HG03342 (cell line): ENCODE results near the gene LPAR1.

Source experiments
- ATAC-seq: cut with Tn5 transposase; IDR thresholded peaks from one replicate; pipeline ENCODE4 v1.9.1; 2021; ENCODE audit warnings: mild to moderate bottlenecking, moderate library complexity; ENCODE audit not compliant: unreplicated experiment

Gene LPAR1

DNA sequence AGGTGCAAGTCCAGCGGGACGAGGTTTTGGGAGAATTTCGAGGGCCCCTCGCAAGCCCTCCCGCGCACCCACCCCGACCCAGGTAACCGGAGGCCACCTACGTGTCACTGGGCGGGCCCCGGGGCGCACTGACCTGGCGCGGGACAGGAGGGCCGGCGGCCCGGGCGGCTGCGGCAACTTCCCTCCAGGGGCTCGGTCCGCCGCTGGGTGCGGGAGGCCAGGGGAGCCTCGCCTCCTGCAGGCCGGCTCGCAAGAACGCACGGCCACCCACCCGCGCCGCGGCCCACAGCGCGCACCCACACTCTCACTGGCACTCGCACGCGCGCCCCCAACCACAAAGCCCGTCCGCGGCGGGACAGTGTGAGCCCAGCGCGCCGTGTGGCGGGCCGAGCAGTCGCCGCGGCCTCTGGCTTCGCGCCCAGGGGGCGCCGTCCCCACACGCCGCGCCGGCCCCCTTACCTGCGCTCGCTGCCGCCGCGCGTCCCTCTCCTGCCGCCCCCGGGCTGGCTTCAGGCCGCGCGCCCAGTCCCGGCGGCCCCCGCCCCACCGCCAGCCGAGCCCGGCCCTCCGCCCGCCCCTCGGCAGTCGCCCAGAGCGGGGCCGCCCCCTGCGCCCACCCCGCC, 451 bp downstream of the LPAR1 start:
- ATAC-seq: no peak

DNA sequence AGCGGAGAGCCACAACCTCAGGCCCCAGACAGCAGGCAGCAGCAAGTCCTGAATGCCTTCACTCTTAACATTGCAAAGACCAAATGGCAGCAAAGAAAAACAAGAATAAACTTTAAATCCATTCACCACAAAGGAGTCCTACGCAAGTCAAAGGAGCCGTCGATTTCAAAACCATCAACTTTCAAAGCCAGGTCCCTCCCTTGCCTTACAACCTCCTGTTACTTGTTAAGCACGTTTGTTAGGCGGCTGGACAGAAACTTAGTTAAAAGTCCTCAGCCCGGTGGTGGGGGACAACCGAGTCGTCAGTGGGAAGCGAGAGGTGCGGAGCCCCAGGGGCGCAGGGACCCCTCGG, 938 bp downstream of the LPAR1 start:
- no peak for ATAC-seq

DNA sequence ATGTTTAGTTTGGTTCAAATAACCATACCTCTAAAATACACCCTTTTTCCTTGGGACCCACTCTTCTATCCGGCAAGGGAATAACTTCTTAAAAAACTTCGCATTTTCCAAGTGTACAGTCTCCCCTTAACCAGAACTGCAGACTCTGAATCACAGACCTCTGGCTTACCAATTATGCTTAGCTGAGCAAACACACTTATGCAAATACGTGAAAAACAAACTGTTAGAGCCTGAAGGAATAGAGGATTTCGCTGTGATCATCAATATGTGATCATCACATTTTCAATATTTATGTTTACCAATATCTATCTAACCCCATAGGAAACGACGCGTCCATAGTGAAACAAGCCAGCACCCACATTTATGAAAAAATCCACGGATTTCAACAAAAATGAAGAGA, 1.3 kb downstream of the LPAR1 start:
- no peak for ATAC-seq

DNA sequence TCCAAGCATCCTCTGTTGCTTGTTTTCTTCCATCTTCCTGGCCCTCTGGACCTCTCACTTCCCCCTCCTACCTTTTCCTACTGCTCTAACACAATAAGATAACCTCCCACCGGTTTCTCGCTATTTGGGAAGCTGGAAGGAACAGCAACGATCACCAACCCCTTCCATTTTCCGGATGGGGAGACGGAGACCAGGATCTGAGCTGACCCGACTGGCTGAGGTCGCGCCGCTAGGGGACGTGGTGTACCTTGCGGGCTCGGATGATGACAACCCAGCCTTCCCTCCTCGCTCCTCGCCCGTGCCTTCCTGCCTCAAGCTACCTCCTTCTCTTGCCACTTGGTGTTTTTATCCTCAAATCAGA, 1.9 kb downstream of the LPAR1 start:
- no peak for ATAC-seq

DNA sequence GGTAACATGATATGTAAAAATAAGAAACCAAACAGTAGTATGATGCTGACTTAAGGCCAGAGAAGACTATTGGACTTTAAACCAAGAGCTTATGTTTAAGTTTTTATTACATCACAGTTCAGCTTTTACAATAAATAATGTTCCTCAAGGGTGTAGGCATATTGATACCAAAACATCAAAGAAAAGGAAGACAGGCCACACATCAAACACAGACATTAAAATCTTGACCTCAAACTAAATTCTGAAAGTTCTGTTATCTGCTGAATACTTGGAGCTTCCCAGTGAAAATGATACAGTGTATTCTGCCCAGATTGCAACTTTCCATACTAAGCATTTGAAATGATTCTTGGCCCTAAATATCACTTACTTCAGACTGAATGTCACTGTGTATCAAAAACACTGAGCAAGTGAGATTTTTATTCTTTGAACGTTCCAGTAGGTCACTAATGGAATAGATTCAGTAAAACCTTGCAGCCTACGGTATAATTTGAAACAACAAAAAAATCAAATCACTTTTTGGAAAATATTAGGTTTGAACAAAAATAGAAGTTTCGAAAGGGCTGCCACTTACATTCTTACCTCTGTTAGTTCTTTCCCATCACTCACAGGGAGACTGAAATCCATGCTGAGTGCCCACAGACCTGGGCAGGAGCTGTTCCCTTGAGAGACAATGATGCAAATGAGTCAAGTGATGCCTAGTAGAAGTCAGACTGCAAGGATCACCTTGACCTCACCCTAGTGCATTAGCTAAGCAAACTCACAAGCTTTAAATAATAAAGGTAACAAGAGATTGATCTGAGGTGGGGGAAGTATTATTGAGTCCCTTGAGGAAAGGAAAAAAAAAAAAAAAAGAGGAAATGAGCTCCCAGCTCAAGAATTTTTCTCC, 2.5 kb downstream of the LPAR1 start:
- no peak for ATAC-seq

DNA sequence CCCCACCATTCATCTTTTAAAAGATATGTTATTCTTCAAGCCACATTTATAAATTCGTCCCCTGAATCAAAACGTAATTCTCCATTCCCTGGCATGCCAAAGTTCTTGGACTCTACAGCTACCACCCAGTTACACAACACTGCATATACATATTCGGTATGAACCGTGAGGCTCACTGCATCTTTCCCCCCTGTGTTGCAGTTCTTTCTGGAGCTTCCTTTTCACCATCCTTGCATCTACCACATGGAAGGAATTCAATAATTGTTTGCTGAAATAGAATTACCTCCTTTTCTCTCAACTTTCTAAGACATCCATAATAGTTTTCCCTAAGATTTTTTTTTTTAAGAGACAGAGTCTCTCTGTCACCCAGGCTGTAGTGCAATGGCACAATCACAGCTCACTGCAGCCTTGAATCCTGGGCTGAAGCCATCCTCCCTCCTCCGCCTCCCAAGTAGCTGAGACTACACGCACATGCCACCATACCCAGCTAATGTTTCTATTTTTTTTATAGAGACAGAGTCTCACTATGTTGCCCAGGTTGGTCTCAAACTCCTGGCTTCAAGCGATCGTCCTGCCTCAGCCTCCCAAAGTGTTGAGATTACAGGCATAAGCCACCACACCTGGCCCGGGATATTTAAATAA, 3.3 kb downstream of the LPAR1 start:
- no peak for ATAC-seq

DNA sequence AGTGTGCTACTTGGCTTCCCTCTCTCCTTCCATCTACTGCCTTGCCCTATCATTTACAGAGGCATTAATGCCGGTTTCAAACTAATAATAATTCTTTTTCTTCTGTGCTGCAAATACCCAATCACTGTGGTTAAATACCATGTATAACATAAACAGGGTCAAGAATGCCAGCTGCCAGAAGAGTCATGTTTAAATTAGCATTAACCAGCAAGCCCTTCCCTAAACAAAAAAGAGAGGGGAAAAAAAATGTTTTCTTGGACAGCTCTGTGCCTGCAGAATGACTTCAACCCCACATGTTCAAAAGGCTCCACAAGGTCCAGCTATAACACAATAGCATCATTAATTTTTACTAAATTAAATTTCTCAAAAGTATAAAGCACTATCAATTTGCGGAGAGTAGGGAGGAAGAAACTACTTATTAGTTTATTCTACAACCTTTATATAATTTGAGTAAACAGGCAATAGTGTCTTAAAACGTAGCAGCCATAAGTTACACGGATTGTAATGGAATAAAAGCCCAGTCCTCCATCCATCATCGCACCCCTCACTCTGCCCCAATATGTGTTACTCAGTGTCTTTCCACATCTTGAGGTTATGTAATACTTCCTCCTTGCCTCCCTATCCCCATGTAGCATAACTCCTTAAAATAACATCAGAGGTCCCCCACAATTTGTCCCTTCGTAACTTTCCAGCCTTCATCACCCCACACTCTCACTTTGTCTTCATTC, 3.9 kb downstream of the LPAR1 start:
- ATAC-seq: no peak

DNA sequence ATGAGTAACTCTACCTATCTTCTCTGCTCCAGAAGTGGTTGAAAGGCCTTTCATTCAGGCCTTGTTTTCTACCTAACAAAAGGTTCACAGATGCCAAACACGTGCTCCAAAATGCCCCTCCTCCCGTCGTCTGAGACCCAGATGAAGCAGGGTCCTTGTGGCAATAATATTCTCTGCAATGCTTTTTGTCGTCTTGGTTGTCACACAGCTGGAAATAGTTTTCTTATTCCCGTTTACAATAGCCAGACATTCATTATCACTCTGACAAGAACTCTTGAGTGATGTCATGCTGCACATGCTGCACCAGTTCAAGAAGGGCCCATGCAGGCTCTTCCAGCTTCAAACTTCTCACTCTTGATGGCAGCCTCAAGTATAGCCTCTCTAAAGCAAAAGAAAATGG, 7.8 kb downstream of the LPAR1 start:
- no peak for ATAC-seq

DNA sequence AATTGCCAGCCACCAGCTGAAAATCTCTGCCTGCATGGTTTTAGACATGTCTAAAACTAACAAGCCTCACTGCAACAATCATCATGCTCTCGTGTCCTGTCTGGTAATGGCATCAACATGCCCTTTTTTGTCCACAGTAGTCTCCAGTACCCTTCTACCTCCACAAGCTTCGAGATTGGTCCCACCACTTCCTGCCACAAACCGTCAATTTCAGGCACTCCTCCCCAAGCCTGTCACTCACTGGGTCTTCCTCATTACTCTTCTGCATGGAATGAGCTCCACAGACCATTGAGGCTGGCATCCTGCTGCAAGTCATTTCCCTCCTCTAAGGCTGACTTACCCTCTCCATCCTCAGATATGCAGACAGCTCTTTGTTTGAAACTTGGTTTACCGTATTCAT, 9.0 kb downstream of the LPAR1 start:
- no peak for ATAC-seq

DNA sequence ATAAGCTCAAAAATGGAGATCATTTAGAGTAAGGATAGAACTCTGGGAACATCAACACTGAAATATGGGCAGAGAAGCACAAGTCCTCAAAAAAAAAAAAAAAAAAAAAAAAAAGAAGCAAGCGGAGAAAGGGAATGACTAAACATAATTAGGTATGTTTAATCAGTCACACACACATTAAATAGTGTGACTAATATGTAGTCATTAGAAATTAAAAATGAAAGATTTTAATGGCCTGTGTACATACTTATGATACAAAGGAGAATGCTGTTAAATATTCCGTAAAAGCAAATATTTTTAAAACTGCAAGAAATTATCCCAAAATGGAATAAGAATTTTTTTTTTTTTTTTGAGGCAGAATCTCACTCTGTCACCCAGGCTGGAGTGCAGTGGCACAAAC, 10.5 kb downstream of the LPAR1 start:
- ATAC-seq: no peak

DNA sequence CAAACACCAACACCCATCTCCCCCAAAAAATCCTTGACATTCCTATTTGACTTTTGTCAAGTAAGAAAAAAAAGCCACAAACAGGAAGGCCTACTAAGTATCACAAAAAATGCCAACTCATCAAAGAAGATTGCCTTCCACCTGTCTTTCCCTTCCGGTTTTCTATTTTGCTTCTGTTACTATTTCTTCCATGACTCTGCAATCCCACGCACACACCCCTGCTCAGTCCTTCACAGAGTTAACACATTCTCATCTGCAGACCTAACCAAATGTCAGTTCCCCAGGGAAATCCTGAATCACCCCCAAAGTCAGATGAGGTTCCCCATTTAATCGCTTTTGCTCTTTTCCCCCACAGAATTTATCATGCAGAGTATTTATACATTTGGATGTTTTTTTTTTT, 15.1 kb downstream of the LPAR1 start:
- no peak for ATAC-seq

DNA sequence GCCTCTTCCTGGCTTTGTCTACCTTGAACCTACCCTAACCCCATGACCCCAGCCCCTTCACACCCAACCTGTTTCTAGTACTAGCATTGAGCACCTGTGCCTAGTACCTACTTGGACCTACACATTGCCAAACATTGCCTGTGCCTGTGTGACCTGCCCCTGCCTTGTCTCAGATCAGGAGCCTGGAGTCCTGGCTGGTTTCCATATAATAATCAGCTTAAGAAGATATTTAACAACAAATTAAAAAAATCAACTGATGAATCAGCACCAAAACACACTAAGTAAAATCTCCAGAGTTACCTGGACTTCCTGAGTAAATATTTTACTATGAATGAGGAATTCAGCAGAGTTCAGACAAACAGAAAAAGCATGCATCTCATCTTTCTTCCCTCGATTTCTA, 17.7 kb downstream of the LPAR1 start:
- no peak for ATAC-seq

DNA sequence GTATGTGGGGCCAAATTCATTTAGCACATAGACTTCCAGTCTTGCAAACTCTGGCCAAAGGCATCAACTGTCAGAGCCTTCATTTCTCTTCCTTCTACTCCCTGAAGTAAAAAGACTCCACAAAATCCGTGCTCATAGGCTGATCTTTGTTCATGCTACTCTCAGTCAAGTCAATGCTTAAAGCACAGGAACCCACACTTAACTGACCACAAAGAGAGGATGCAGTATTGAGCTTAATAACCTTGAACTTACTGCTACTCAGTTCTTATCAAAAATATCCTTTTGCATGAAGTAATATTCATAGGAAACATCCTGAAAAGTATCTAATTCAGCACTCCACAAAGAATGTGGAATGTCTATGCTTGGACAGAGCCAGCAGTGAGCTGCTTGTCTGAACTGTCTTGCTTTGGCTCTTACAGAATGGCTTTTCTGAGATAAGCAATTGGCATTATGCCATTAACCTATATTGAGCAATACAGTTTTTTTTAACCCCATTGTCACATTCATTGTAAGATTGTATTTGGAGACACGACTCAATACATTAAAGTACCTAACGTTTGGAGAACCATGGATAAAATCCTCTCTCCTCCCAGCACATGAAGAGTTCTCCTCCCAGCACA, 21.7 kb downstream of the LPAR1 start:
- no peak for ATAC-seq

DNA sequence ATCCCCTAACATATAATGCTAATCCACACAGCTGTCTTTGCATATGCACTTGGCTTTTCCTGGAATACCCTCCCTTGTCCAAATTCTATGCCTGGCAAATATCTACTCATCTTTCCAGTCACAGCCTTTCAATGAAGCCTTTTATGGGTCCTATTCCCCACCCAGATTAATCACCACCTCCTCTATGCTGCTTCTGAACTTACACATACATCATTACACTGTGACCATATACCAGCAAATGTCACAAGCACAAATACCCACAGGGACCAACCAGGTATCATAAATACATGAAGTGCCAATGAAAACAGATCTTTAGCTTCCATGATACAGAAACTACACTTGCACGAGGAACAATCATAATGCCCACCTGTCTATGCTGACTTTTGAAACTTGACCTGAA, 22.3 kb downstream of the LPAR1 start:
- ATAC-seq: no peak

DNA sequence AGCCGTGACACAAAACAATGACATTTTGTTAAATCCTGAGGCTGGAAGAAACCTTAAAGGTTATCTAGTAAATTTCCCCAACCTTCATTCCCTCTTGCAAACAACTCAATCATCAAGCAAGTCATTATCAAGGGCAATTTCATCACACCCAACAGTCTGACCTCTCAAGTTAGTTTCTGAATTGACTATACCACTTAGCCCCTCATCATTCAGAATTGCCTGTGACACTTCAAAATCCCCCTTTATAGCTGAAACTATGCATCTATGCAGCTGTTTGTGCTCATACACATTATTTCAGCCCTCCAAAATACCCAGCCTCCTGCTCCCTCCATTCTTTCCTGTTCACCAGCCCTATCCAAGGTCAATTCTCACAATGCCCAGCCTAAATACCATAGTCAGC, 24.6 kb downstream of the LPAR1 start:
- ATAC-seq: no peak

DNA sequence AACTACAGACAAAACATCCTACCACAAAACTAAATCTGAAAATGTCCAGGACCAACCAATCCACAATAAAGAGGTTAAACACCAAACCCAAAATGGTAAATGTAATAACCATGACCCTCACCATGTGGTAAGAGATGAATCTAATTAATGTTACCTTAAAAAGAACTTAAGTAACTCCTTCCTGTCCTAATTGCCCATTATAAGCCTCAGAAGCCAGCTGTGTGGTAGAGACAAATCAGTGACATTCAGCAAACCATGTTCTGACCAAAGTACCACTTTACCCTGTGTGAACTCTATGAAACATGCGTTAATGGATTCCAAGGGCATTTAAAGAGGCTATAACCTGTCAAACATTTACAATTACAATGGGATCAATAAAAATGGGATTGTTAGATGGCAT, 25.0 kb downstream of the LPAR1 start:
- ATAC-seq: no peak

DNA sequence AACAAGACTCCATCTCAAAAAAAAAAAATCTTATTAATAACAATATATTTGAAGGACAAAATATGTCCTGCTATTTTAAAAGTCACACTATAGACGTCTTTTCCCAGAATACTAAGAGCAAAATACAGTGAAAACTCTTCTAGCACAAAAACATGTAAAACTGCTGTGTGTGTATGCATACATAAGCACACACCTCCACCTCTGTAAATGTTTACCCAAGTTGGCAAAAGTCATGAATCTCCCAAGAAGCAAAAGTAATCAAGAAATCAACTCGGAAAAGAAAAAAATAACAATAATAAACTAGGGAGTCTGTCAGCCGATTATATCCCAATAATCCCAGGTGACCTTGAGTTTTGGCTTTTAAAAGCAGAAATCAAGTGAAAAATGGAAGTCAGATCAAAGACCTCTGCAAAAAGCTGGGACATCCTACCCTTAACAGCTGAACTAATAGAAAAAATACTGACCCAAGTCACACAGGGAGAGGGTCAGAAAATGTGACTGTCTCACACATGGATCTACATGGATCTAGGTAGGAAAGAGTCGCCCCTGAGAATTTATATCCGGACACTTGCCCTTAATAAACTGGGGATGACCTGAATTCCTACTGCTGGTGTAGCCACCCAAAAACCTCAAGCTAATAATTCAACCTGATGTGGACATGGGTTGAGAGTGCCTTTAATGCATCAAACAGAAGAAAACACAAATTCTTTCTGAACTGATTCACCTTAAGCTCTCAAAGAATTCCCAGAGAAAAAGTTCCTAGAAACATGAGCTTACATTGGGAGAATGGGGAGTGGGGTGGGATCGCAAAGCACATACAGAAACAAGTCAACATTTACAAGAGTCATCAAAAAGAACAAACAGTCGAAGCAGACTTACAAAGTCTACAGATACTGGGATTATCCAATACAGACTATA, 29.9 kb downstream of the LPAR1 start:
- ATAC-seq: no peak

DNA sequence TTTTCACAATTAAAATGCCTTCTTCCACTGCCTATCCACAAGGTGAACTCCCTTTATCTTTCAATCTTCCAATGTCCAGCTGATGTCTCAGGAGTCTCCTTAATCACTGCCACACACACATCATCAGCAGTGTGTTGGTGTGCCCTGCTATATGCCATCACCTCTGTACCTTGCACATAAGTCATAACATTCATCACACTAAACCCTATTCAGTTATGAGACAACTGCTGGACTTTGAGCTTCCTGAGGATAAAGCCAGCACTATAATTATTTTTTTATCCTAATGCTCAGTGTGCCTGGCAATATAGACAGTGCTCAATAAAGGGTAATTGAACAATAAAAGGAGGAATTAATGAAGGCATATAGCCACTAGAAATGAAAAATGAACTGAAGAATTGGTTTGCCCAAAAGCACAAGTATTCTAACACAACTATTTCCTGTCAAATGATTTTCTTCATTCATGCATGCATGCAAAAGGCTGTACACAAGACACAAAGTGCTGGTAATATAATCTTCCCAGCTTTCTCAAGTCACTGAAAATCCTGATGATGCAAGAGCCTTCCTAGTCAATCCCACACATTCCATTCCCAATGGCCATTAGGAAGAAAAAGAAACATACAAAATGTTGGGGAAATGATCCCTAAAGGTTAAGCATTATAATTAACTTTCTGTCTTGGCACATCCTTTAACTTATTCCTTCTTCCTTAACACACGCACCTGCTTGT, 32.4 kb downstream of the LPAR1 start:
- ATAC-seq: no peak

DNA sequence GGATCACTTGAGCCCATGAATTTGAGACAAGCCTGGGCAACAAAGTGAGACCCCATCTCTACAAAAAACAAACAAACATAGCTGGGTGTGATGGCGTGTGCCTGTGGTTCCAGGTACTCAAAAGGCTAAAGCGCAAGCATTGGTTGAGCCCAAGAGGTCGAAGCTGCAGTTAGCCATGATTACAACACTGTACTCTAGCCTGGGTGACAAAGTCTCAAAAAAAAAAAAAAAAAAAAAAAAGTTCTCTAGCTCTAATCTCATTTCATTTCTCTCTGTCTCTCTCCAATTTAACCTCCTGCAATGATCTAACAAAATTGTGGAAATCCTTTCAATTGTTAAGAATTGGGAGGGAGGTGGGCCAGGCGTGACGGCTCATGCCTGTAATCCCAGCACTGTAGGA, 33.3 kb downstream of the LPAR1 start:
- ATAC-seq: no peak

DNA sequence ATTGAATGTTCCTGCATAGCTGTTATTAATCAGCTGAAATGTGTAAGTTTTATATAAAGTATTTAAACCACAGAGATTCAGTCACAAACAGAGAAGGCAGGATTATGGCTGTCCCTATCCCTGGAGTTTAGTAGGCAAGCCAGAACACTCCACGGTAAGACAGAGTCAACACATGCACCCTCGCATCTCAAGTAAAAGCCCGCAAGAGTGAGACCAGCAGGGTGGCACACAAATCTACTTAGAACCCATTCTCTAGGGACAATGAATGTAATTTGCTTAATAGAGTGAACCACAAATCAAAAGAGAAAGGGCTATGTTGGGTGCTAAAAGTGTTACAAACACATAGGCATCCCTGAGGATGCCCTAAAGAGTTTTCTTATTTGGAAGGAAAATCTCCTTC, 35.1 kb downstream of the LPAR1 start:
- ATAC-seq: no peak
